Cardiac muscle cell (in vitro differentiated cells and primary cell): ENCODE data around the gene KCNE3. TPM values are rescaled to one million over a fixed set of nuclear protein-coding genes. Genes with fewer than 3 reads are reported as not detected.
A peak's percentile ranks its signal among the peaks of the same experiment; 100 is the strongest.

Source experiments
- DNase-seq, 2 donors: peaks; one replicate each; pipeline versions ENCODE4 v3.0.0 to v3.0.0-alpha.2; 2010 to 2017; ENCODE audit warnings: low read depth in 1 of 2, low spot score in 1 of 2
- H3K27ac ChIP-seq: fragments of 200-600 bp; sonication (generic); 2 replicates; pipeline ENCODE4 v1.5.1; 2016
- H3K27me3 ChIP-seq: fragments of 200-600 bp; sonication (generic); 2 replicates; pipeline ENCODE4 v1.6.0; 2016; ENCODE audit warnings: control low read depth
- H3K36me3 ChIP-seq: fragments of 200-600 bp; sonication (generic); 2 replicates; pipeline ENCODE4 v1.5.1; 2016; ENCODE audit warnings: control low read depth
- H3K4me1 ChIP-seq: fragments of 200-600 bp; sonication (generic); 2 replicates; pipeline ENCODE4 v1.8.1; 2017; ENCODE audit warnings: low read depth, mild to moderate bottlenecking, mixed run types
- H3K4me3 ChIP-seq: fragments of 200-600 bp; sonication (generic); 2 replicates; pipeline ENCODE4 v1.5.1; 2016; ENCODE audit warnings: mild to moderate bottlenecking
- H3K9me3 ChIP-seq: fragments of 200-600 bp; sonication (generic); 2 replicates; pipeline ENCODE4 v1.5.1; 2017; ENCODE audit warnings: low read depth, mild to moderate bottlenecking, control low read depth
- CTCF ChIP-seq: IDR thresholded peaks from 2 replicates; pipeline ENCODE4 v1.5.1; 2012; ENCODE audit warnings: low read depth, mild to moderate bottlenecking, low read length
- polyA plus RNA-seq: library from polyadenylated mRNA; unstranded; fragments of >200 nt; fragmentation: Nextera tagmentation; extraction: Ambion mirVana; gene quantifications from 2 replicates; pipeline ENCODE4 v1.2.1, GENCODE V29; 2016
- total RNA-seq: library from RNA; depleted of rRNA; stranded (reverse); fragments of >200 nt; gene quantifications from 2 replicates; pipeline ENCODE4 v1.2.3, GENCODE V29; 2016

The KCNE3 gene
- total and polyA plus RNA-seq, 2 experiments from 2014 or later = 0.33 to 1.4 TPM

GRCh38 chr11:74463216-74463615, 4.1 kb downstream of the KCNE3 start:
- no peak overlapping the region for H3K4me3 ChIP-seq
- no peak overlapping the region for H3K27ac ChIP-seq
- H3K27me3 ChIP-seq = no peaks in the 10 kb centered on the region
- H3K4me1 ChIP-seq = no peaks in the 10 kb centered on the region
- H3K36me3 ChIP-seq = no peaks in the 10 kb centered on the region
- no peaks in the 10 kb centered on the region for H3K9me3 ChIP-seq
- no peak for TF ChIP-seq CTCF
- no peak for DNase-seq

DNA sequence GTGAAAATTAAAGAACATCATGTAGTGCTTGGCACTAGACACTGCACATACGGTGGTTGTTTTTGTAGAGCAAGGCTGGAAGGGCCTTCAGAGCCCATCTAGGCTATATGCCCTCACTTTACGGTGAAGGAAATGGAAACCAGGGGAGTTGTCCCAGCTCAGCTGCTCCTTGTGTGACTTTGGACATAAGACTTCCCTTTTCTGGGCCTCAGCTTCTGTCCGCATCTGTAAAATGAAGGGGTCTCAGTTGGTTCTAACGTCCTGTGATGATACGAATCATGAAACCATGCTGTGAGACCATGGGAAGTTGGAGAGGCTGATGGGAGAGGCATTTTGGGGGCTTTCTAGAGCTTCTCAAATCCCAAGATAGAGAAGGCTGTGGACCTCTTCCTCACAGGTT, 4.7 kb downstream of the KCNE3 start:
- Histone ChIP-seq H3K4me3 (no peak overlapping the region), H3K9me3 (no peaks in the 10 kb centered on the region), H3K27ac (no peak overlapping the region), H3K27me3 (no peaks in the 10 kb centered on the region), H3K4me1 (no peaks in the 10 kb centered on the region), H3K36me3 (no peaks in the 10 kb centered on the region)
- no peak for DNase-seq
- no peak for TF ChIP-seq CTCF

- no peak for TF ChIP-seq CTCF
- Histone ChIP-seq H3K27me3 (no peaks in the 10 kb centered on the region), H3K36me3 (no peaks in the 10 kb centered on the region), H3K9me3 (no peaks in the 10 kb centered on the region), H3K4me3 (no peak overlapping the region), H3K4me1 (no peaks in the 10 kb centered on the region), H3K27ac (no peak overlapping the region)
- peak in 1 of 2 donors; percentile 89 for DNase-seq
Observed at GRCh38 chr11:74462009-74462408, 5.3 kb downstream of the KCNE3 start.

DNA sequence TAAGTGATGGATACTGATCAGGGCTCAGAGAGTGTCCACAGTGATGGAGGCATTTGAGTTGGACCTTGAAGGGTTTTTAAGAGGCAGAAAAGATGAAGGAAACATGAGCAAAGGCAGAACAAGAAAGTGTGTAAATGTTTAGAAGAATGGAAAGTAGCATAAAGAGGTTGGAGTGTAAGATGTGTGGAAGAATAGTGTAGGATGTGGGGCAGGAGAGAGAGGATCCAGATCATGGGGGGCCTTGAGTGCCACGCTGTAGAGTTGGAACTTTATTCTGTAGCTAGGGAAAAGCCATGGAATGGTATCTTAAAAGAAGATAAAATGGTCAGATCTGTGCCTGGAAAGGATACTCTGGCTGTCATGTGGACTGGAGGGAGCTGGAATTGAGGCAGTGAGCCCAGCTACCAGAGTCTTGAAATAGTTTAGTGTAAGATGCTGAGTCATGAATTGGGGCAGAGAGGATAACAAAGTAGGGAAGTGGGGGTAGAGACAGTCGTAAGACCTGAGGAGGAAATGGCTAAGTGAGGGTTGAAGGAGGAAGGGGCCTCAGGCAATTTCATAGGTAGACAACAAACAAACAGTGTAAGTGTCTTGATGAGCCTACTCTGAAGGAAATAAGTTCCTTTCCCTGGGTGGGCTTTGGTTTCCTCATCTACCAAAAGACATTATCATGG, 6.7 kb downstream of the KCNE3 start:
- Histone ChIP-seq H3K4me1 (no peaks in the 10 kb centered on the region), H3K4me3 (no peak overlapping the region)
- TF ChIP-seq CTCF = no peak

GRCh38 chr11:74460065-74460464, 7.3 kb downstream of the KCNE3 start:
- TF ChIP-seq CTCF = no peak
- Histone ChIP-seq H3K4me1 (no peaks in the 10 kb centered on the region), H3K9me3 (no peaks in the 10 kb centered on the region), H3K36me3 (no peaks in the 10 kb centered on the region), H3K27me3 (no peaks in the 10 kb centered on the region), H3K27ac (no peak overlapping the region), H3K4me3 (no peak overlapping the region)
- peak in 1 of 2 donors; percentile 27 for DNase-seq

More for the DNA sequence above, 6.7 kb downstream of the KCNE3 start:
- no peaks in the 10 kb centered on the region for H3K27me3 ChIP-seq
- H3K9me3 ChIP-seq = no peaks in the 10 kb centered on the region
- no peak overlapping the region for H3K27ac ChIP-seq
- peak in 1 of 2 donors; percentile 88 for DNase-seq
- H3K36me3 ChIP-seq = no peaks in the 10 kb centered on the region
